Measurements from ENCODE around the gene GMPR2.

Gene GMPR2

DNA sequence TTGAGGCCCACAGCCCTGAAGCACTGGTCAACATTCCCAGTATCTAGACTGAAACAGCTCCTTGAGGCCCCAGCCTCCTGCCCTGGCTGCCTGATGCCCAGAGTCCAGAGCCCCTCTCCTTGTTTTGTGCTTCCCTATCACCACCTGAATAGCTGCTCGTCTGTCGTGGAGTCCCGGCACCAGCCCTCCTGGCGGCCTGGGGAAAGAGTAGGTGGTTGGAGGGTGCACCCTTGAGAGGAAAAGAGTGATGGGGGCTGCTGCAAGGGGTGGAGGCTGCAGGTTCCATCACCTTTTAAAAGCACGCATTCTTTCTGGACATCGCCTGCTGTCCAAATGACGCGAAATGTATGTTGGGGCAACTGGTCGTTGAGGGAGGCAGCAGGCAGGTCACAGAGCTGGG, 35.5 kb downstream of the GMPR2 start:
- DNase-seq: no peak

DNA sequence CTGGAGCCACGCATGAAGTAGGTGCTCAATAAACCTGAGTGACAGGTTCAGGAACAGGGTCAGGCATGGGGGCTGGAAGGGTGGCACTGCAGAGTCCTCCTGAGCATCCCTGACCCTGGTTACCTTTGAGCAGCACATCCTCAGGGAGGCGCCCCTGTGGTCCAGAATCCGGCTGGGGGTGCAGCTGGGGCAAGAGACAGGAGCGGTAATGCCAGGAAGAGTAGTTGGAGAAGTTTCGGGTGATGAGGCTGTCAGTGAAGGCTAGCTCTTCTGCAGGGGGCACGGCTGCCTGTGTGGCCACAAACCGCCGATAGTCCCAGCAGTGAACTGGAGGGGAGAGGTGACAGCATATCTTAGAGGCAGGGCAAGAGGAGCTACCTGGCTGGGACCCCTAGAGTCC, 36.6 kb downstream of the GMPR2 start:
- no peak for DNase-seq

DNA sequence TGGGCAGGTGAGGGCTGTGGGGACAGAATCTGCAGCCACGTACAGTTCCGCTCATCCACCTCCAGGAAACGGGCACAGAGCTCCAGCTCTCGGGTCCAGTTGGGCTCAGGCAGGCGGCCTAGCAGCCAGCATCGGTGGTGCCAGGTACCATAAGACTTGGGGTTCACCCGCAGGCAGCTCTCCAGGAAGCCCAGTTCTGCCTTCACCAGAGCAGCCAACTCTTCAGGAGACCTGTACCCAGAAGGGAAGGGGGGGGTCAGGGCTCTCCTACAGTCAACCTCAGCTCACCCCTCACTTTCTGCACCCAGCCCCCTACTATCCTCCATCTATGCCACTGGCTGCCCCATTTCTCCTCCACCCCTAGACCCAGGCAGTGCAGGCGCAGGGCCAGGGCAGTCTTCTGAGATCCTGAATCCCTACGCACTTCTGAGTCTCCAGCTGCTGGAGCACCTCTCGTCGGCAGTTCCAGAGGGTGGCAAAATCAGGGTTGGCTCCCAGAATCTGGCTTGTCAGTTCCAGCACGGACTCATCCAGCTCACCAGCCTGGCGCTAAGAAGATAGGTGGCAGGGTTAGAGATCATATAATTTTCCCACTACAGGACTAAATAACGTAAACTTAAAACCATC, 37.3 kb downstream of the GMPR2 start:
- DNase-seq: no peak

DNA sequence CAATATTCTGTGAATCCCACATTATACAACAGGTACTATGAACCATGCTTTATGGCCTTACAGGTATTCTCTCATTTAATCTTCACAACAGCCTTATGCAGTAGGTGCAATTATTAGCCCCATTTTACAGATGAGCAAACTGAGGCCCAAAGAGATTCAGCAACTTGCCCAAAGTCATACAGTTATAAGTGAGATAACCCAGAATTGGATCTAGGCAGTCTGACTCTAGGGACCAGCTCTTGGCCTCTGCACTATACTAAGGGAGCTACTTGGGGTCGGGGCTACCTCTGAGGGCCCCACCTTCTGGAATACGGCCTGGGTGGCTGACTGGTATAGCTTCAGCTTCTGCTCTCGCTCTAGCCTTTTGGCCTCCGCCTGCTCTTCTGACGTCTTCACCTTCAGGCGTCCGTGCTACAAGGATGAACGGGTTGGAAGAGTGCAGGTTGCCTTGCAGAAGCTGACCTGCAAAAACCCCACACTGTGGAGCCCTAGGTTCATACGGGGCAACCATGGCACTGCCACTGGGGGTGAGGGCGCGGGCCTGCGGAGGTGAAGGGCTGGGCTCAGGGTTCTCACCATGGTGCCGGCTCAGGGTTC, 37.9 kb downstream of the GMPR2 start:
- DNase-seq: no peak

DNA sequence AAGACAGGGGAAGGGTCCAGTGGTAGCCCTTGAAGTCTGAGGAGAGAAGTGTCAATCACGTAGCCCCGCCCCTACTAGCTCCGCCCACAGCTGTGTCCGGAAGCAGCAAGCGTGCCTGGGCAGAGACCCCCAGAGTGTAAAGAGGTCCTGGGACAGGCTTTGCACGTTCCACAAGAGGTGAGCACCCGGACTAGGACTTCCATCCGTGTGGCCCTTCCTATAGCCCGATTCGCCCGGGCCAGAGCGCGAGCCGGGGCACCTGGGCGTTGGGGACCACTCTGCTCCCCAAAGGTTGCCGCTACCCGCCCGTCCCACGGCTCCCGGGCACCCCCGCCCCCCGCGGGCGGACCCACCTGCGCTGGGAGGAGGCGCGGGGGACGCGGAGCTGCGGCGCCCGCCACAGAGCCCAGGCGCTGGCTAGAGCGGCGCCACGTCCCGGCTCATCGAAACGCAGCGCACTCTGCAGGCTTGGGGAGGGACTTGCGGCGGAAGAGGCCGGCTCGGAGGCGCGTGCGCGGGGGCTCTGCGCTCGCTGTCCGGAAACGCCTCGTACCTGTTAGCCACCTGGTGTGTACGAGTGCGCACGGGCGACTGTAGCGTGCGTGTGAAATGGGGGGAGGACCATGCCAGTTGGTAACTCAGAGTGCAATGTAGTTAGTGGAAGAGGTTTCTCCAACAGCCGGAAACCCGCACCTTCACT, 38.6 kb downstream of the GMPR2 start, which contains the start of gene RABGGTA:
Gene RABGGTA (minus strand): TSS at position 464 of the 700 bp plus-strand sequence. CDS start 482 bp downstream, outside the sequence.
- peak; percentile 83 for DNase-seq

DNA sequence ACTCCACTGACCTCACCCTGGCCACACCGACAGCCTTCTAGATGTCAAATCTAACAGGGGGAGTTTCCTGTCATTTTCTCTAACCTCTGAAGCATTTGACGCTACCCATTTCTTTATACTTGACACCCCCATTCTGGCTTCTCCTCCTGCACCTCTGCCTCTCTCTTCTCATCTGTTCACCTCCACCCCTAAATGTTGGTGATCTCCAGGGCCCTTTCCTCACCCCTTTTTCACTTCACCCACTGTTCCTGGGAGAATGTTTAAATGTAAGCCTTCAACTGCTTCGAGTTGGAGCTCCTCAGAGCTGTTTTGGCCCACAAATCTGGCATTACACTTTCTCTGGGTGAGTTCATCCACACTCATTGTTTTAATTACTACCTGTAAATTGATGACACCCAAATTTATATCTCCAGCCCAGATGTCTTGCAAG, 39.1 kb downstream of the GMPR2 start:
- DNase-seq: no peak

DNA sequence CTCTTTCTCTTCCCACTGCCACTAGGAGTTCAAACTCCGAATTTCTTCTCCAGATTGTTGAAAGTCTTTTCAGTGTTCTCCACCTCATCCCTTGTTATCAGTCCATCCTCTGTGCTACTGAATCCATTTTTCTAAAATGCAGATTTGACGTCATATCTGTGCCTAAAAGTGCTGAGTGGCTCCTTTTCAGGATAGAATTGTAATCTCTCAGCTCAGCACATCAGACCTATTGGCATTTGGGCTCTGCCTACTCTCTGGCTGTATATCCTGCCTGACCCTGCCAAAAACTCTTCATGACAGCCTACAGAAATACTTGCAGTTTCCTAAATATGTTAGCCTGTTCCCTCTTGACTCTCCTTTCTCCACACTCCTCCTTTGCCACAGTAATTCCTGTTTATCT, 39.7 kb downstream of the GMPR2 start:
- DNase-seq: no peak

DNA sequence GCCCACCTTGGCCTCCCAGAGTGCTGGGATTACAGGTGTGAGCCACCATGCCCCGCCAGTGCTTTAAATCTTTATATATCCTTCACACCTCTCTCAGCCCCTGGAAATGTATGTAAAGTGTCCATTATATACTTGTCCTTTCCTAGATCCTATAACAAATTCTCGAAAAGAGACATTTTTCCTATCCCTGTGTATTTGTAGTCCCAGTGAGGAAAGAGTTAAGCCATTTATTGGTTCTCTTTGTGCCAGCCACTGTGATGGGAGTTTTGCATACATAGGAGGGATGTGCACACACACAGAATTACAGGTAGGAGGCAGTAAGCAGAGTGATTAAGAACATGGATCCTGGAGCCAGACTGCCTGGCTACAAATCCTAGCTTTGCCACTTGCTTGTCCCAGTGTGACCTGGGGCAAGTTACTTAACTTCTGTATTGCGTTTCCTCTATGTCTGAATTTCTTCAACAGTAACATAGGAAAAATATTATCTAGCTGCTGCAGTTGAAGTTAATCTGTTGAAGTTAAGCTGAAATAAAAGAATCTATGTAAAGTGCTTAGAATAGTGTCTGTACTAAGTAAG, 40.8 kb downstream of the GMPR2 start:
- no peak for DNase-seq

DNA sequence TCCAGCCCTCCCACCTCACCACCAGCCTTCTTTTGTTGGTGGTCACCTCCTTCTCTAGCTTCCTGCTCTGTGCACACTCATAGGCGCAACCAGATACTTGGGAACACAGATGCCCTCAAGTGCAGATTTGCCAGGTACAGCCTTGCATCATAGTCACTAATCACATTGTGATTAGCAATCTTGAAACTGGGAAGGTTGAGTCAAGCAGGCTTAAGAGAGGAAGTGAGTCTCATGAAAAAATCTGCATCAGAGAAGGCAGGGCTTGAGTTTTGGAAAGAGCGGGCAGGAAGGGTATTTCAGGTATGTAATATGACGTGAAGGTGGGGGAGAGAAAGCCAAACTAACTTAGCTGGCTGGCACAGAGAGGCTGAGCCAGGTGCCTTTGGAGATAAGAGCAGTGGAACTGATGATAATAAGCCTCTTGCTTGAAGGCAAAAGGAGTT, 41.4 kb downstream of the GMPR2 start:
- DNase-seq: no peak

DNA sequence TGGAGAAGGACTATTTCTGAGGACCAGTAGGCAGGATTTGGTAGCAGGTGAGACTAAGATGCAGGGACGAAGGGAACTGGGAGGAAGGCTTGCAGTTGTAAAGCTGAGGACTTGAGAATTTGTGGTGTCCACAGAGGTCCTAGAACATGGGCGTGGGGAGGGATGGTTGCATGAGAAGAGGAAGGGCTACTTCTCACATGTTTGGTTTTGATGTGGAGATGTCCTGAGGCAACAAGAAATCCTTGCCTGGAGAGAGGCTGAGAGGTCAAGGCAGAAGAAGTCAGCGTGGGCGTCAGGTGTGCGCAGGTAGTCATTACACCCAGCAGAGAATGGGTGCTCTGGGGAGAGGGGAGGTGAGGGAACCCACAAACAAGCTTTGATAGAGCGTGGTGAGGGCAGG, 44.3 kb downstream of the GMPR2 start:
- DNase-seq: no peak

DNA sequence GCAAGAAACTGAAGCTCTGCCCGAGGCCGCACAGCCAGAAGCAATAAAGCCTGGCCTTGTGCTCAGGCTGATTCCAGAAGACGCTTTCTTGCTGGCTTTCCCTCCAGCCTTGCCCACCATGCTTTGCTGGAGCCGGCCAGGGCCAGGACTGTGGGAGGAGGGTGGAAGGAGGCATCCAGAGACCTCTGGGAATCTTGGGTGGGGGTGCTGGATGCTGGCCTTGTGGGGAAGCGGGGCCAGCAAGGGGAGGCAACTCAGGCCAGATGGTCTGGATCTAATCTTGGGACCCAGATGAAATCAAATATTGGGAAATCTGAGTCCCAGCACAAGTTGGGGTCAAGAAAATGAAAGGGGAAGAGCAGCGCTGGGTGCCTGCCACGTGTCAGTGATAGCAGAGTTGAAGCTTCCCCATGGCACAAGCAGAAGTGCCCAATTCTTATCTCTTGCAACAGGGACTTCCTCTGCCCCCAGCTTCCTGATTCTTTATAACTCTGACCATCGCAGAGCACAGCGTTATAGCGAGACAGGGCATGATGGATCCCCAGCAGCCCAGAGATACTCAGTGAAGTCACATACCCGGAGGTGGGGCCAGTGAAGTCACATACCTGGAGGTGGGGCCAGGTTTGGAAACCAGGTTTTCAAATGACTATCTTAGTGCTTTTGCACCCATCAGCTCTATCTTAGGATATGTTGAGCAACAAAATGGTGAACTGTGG, 45.0 kb downstream of the GMPR2 start:
- DNase-seq: no peak

DNA sequence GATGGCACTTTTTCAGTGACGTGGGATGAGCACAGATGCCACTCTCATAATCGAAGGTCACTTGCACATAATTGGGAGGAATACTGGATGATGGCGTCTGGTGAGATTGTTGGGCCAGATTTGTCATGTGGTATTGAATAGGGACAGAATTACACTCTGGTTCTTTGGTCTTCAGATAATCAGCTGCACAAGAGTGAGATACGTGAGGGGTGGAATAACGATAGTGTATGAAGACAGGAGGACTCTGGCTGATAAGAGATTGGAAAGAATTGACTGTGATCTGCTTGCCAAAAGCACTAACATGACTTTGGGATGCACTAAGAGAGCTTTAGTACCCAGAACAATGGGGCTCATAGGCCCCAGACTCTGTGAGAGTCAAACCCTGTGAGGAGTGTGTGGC, 45.7 kb downstream of the GMPR2 start:
- DNase-seq: no peak

DNA sequence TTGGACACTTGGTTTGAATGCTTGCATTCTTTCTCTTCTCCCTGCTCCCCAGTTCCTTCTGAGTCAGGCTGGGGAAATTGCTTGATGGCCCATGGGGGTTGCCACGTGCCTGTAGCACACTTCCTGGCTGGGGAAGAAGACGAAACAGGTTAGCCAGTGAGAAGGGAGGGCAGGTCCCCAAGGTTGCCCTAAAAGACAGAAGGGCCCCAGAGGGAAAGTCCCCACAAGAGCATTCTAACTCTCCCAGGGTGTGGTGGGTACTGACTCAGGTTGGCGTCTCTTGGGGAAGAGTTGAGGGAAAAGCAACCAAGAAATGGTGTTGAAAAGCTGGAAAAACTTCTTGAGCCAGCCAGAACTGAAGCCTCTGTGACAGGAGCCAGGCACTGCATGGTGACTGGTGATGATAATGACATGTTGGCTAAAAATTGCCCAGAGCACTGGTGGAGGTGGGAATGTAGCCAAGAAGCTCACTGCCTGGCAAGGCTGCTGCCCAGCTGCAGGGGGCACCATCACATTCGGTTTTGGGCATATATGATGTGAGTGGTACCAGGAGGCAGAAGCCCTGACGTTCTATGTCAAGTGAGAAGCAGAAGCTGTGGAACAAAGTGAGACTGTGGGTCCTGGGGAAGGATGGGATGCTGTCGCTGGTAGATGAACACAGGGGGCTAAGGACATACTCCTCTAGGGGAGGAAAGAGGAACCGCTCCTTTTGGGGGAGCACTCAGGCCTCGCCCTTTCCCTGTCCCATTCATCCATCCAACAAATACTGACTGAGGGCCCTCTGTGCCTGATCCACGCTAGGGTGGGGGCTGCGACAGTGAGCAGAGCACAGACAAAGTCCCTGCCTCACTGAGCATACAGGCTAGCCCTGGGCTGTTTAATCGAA, 46.8 kb downstream of the GMPR2 start:
- peak; percentile 12 for DNase-seq

DNA sequence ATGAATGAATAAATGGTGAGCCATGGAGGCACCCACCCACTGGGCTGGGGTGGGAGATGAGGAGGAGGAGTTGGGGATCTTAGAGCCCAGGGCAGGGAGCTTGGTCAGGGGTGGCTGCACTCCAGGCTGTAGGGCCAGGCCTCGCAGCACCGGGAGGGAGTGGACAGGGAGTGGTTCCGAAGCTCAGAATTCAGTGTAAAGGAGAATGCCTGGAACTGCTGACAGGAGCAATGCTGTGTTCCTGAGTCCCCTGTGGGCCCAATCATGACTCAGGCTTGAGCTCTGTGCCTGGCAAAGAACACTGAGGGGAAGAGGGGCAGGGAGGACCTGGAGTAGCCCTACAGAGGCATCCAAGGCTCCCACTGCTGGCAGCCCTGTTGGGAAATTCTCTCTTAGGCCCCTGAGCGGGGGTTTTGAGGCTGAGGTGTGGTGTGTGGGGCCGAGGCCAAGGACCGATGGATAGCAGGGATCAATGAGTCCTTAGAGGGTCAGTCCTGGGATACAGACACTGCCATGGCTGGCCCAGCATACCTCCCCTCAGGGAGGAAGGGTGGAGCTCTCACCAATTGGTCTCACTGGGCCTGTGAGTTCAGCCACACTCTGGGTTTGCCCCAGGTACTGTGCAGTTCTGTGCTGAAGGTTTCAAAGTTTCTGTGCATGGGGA, 48.2 kb downstream of the GMPR2 start:
- no peak for DNase-seq

DNA sequence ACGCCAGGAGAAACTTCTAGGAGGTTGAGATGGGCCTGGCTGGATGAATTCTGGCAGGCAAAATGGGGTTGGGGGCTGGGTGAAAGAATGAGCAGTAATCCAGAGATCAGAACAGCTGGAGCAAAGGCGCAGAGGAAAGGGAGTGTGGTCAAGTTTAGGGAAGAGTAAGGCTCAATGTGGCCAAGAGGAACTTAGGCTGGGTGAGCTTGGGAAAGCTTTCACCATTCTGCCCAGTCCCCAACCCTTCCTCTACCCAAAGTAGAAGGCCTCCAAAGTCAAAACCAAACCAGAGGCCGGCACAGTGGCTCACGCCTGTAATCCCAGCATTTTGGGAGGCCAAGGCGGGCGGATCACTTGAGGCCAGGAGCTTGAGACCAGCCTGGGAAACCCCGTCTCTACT, 48.9 kb downstream of the GMPR2 start:
- no peak for DNase-seq

DNA sequence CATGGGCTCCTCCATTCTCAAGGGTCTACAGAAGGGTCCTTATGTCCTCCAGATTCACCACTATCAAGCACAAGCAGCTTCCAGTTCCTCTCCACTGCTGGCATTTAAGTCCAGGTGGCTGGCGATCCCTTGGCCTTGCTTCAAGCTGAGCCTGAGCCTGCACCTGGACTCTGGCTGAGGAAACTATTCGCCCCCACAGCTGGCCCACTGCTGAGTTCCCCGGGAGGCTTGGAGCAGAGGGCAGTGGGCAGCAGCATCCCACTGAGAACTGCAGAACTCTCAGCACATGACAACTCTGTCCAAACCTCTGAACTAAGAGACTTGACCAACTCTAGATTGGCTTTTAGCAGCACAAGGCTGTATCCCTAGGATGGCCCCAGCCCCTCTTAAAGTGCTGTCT, 50.0 kb downstream of the GMPR2 start:
- no peak for DNase-seq

DNA sequence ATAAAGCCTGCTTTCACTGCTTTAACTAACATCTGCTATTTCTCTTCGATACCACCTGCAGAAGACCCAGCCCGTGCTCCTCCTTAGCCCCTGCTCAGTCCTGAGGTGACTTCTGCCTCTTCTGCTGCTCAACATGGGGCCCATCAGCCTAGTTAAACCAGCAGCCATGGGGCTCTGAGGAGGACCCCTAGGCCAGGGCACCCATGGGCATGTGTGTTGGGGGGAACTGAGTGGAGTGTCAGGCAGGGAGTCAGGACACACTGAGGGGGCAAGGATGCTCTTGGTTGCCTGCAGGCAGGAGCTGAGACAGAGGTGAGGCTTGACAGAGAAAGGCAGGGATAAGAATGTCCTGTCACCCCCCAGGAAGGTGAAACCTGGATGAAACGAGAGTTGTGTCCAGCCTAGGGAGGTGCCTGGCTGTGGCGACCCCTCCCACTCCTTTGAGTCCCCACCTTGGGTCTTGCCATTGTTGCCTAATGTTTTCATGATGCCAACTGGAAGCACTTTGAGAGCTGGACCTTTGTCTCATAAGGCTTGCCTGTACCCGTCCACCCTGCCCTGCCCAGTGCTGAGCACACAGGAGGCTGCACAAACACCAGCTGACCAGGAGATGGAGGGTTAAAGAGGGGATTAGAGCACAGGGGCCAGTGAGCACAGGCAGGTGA, 51.2 kb downstream of the GMPR2 start:
- no peak for DNase-seq

DNA sequence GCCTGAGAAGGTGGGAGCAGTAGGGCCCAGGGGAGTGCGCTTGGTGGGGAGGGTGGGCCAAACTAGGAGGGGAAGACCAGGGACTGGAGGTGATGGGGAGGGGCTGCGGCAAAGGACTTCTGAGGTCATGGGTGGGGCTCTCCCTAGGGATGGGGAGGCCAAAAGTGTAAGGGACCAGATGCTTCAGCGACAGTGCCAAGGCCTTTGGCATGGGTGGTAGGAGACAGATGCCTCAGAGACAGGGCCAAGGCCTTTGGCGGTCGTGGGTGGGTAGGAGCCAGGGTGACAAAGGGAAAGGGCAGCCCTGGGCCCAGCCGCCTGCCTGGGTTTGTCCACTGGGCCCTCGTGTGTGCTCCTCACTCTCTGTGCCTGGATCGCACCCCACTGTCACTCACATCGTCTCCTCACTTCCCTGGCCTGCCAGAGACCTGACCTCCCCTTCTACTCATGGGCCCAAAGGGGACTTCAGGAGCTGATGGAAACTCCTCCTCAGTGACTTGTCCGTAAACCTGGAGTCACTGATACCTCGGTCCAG, 51.8 kb downstream of the GMPR2 start:
- no peak for DNase-seq

DNA sequence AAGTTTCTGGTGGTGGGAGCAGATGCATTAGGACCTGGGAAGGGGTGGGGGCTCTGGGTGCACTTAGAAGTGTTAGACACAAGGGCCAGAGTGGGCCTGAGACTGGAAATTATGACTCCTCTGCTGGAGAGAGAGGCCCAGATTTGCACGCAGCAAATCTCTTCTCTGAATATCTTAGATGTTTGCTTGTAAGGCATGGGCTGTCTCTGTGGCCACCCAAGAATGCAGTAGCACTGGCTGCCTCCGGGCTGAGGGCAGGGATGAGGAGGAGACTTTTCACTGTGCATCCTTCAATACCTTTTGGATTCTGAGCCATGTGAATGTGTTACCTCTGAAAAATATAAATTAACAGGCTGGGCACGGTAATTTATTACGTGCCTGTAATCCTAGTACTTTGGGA, 52.6 kb downstream of the GMPR2 start:
- DNase-seq: no peak

DNA sequence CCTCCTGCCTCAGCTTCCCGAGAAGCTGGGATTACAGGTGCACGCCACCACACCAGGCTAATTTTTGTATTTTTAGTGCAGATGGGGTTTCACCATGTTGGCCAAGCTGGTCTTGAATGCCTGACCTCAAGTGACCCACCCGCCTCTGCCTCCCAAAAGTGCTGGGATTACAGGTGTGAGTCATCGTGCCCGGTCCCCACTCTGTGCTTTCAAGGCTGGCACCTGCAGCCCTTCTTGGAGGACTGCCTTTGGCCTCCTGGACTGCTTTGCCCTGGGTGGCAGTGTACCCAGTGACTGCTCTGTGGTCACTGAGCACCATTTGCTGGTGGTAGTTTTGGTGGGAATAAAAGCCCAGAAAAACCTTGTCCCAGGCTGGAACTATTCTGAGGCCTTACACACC, 54.3 kb downstream of the GMPR2 start:
- DNase-seq: no peak

All from fibroblast of skin of back (primary cell).